GM19397 (cell line): Measurements from ENCODE around the gene RAMP1.
"Not testable (repeated sequence)": the region's sequence is repeated elsewhere in the genome, so short reads cannot be mapped to it uniquely, and the experiment has no call there.

Source experiments
- ATAC-seq: cut with Tn5 transposase; IDR thresholded peaks from one replicate; pipeline ENCODE4 v1.9.1; 2021; ENCODE audit warnings: mild to moderate bottlenecking, moderate library complexity; ENCODE audit not compliant: unreplicated experiment

RAMP1 gene

DNA sequence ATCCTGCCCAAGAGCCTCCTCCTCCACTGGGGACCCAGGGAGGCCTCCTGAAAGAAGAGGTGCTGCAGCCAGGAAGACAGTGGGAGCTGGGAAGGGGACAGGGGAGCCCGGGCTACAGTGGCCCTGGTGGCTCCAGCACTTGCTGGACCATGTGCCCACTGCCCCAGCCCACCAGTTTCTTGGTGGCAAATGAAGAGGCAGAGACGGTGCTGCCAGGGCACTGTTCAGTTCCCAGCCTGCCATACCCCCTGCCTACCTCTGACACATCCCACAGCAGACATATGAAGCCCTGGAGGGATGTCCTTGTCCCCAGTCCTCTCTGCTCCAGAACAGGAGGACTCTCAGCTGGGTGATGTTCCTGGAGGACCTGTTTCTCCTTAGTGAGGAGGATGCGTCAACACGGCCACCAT lies 3.7 kb downstream of the RAMP1 start:
- ATAC-seq = no peak

DNA sequence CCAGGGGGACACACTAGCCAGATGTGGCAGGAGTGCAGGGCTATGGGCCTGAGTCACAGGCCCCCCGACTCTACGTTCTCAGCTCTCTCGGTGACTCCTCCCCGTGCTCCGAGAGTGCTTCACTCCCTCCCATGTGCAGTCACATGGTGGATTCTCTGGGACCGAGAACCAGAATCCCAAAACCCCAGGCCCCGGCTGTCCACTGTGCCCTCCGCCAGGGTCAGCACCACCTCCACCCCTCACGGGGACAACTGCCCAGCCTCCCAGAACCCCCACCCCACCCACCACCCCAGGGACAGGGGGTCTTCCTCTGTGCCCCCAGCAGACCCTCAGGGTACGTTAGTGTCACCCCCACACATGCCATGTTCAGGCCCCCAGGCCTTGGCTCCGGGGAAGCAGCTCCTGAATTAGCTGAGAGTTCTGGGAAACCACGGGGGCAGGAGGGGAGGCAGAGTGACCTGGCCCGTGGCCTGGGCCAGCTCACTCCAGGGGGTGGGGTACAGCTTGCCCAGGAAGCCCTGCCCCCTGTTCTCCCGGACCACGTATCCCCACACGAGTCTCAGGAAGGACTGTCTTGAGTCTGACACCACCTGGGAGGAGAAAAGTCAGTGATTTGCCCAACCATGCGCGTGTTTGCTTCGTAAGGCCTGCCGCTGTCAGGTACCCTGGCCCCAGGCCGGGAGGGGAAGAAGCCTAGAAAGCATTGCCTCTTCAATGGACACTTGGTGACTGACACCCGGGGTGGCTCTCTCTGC lies 4.4 kb downstream of the RAMP1 start:
- ATAC-seq = no peak

DNA sequence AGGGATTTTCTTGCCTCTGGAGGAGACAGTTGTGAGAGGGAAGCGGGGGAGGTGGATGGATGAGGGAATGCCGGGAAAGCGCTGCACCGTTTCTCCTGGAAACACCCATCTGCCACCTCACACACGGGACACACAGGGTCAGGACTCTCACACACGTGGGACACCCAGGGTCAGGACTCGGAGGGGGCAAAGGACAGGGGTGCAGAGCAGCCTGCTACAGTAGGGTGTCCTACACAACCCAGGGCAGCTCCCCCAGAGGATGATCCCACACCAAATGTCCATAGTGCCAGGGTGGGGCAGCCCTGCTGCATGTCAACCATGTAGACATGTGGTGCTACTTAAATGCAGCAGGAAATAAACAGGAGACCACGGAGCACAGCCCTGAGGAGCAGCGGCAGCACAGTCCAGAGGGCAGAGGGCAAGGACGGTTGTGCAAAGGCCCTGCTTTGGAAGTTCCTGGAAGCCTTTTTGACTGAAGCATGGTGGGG lies 5.1 kb downstream of the RAMP1 start:
- no peak for ATAC-seq

DNA sequence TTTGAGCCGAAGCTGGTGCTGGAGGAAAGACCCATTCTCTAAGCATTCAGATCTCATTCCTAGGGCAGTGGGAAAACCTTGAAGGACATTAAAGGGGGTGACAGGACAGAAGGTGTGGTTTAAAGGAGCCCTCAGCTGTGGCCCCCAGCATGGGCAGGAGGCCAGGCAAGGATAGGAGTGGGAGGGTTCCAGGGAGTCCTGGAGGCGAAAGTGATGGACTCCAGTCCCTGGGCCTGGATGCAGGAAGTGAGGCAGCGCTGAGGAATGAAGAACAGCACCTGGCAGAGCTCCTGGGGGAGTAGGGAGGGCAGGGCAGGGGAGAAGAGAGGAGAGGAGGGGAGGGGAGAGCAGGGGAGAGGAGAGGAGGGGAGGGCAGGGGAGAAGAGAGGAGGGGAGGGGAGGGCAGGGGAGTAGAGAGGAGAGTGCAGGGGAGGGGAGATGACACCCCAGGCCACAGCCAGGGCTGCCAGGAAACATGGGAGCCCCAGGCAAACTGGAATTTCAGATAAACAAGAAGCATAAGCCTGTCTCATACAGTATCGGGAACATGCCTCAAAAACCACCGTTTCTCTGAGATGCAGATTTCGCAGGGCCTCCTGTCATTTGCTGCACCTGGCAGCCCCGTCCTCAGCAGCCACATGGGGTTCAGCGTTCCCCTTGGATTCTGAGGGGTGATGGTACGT lies 5.7 kb downstream of the RAMP1 start:
- ATAC-seq = no peak

DNA sequence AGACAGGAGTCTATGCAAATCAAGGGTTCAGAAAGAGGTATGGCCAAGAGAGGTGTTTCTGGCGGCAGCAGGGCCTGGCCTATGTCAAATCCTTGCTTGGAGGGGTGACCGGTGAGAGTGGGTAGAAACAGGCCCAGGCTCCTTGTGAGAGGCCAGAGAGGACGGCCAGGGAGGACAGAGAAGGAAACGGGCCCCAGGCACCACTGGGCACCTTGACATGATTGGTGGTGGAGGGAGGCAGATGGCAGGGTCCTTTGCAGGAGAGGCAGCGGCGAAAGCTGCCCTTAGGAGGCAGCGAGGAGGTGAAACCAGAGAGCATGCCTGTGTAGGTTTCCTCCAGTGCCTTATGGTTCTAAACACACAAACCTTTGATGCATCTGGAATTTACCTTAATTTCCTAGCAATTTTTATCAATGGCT lies 6.2 kb downstream of the RAMP1 start:
- no peak for ATAC-seq

DNA sequence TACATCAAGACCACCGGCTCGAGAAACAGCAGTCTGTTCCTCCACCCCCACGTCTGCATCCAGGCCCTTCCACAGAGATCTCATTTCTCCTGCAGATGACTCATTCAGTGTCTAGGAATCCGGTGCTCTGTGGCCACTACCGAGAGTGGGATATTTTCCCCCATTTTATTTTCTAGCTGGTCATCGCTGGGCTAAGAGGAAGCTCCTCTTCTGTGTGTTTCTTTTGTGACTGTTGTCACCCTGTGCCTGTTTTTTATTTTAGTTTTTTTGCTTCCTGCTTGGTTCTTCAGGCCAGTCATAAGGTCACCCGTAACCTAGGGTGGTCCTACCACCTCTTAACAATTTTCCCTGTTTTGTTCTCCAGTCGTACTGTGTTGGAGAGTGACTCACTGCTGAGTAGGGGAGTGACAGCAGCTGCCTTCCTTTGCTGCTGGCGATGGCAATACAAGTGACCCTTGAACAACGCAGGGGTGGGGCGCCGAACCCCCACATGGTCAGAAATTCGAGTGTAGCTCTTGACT lies 6.7 kb downstream of the RAMP1 start:
- ATAC-seq = no peak

DNA sequence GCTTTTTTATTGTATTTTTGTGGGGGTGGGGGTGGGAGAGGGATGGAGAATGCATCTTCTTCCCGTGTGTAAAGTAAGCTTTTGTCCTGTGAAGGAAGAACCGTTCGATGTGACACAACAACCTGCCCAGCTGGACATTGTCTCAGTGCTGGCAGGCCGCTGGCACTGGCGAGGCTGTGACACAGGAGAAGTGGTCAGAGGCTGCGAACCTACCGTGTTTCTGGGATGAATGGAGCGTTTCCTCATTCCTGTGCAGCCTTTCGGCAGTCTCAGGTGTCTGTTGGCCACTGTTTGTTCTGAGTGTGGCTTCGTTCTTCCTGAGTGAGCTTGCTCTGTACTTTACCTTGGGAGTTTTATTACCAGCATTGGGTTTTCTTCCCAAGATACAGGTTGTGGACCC lies 8.0 kb downstream of the RAMP1 start:
- no peak for ATAC-seq

DNA sequence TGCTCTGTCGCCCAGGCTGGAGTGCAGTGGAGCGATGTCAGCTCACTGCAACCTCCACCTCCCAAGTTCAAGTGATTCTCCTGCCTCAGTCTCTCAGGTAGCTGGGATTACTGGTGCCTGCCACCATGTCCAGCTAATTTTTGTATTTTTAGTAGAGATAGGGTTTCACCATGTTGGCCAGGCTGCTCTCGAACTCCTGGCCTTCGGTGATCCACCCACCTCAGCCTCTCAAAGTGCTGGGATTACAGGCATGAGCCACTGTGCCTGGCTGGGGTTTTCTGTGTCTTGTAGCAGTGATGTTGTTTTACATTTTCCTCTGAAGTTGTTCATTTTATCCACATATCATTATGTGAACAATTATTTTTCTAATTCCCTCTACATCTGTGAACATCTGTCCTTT lies 8.7 kb downstream of the RAMP1 start:
- ATAC-seq = not testable (repeated sequence)

DNA sequence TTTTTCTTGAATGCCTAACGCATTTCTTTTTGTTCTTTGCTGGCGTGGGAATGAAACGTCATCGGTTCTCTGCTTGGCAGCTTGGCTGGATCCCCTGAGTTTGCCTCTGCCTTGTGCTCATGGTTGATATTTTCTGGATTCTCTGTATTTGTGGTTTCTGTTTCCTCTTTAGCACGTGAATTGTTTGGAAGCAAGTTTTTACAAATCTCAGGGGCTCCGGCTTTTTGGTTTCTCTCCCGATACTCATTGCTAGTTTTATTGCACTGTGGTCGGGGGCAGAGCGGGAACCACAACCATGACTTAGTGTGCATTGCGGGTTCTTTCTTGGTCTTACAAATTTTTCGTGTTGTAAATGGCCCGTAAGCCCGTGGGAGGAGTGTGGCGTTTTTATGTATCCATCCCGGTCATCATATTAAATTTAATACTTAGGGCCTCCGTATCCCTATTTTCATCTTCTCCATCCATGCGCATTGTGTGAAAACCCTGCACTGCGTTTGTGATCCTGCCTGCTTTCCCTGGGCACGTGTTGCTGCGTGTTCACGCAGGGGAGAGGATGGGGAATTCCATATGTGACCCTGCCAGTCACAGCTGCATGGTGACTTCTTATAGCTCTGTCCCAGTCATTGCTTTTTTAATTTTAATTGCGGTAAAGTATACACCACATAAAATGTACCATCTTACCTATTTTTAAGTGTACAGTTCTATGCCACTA lies 9.4 kb downstream of the RAMP1 start:
- ATAC-seq = no peak

DNA sequence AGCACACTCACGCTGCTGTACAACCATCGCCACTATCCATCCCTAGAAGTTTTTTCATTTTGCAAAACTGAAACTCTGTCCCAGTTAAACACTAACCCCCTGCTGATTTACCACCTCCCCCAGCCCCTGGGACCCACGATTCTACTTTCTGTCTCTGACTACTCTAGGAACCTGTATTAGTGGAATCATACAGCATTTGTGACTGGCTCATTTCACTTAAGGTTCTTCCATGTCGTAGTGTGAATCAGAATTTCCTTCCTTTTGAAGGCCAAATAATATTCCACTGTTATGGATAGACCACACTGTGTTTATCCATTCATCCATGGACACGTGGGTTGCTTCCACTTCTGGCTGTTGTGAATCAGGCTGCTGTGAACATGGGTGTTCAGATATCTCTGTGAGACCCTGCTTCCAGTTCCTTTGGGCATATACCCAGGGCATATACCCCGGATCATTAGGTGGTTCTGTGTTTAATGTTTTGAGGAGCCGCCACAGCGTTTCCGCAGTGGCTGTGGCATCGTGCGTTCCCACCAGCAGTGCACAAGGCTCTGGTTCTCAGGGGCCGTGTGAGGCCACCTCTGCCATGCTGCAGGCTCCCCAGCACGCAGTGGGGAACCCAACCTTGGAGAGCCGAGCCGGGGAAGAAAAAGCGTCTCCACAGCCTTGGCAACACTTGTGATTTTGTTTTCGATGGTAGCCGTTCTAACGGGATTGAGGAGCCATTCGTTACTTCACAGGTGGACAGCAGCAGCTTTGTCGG lies 10.1 kb downstream of the RAMP1 start:
- no peak for ATAC-seq

DNA sequence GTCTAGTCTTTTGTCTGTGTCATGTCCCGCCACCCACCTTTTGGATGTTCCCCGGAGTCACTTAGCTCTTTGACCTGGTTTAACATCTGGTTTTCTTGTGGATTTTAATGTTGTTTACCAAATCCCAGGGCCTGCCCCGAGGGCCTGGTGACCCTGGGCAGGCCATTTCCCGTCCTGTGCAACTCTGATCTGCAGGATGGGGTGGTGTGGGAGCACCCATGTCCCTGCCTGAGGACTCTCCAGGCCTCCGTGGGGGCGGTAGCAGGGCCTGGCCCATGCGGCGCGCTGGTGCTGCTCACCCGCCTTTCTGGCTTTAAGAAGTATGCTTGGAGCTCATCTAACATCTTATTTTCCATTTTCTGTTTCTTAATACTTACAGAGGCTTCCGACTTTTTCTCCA lies 10.7 kb downstream of the RAMP1 start:
- no peak for ATAC-seq

DNA sequence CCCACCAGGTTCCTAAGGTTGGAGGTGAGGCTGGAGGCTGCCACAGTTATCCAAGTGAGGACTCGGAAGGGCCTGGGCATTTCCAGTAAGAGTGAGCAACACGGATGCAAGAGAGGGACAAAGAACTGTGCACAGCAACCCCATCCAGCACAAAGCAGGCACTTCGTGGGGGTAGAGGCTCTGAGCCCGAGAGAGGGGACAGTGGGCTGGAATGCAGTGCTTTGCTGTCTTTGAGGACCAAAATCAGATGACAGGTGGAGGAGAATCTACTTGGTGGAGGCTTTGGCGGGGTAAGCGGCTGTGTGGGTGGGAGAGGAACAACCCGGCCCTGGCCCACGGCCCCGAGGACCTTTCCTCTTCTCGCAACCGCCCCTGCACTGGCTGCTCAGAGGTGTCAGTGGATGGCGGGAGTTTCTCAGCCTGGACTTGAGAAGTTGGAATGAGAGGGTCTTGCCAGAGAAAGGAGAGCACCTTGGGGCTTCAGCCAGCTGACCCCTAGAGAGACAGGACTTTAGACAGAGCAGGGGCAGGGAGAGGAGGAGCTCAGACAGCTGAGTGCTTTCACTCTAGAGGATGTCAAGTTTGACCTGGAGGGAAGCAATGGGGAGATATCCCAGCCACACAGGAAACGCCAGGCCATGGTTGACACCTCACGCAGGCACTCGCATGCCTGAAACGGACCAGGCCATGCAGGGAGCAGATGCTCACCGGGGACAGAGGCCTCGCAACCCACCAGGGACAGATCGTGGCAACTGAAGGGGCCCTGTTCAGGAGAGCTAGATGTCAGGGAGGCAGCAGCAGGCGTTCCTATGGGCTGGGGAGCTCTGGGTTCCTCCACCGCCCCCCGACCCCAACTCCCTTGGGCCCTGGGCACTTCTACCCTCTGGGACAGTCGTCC lies 11.6 kb downstream of the RAMP1 start:
- no peak for ATAC-seq

DNA sequence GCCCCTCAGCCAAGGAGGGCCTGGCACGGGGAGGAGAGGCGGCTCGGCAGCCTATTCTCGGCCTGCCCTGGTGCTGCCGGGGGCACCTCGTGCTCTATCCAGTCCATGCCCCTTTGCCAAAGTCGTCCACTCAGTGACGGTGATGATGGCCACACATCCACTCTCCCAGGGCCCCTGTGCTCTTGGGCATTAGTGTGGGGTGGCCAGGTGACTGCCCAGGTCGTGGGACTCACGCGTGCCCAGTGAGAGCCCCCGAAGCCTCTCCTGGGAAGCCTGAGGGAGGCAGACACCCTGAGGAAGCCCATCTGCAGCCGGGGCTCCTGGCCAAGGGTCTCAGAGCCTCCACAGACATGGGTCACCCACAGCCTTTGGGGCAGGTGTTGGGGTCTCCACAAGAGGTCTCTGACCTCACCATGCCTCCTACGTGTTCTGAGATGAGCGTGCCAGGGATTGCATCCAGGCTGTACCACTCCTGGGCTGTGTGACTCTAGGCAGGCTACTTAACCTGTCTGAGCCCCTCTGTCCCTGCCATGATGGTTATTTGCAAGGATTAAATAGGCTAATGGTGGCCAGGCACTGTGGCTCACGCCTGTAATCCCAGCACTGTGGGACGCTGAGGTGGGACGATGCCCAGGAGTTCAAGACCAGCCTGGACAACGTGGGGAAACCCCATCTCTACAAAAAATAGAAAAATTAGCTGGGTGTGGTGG lies 12.9 kb downstream of the RAMP1 start:
- no peak for ATAC-seq

DNA sequence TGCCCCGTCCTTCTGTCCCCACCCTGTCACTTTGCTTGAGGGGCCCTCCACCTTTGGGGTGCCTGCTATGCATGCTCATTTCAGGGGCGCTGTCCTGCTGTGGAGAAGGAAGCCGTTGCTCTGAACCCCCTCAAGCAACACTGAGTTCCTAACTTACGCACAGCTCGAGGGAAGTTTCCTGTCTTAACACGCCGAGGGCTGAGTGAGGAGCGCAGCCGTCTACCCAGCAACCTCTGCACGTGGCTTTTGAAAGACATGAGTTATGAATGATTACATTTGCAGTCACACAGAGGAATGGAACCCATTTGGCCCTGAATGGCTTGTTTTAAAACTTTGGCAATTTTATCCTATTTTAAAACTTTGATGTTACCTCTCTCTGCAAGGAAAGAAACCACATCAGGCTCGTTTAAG lies 14.0 kb downstream of the RAMP1 start:
- ATAC-seq = no peak

DNA sequence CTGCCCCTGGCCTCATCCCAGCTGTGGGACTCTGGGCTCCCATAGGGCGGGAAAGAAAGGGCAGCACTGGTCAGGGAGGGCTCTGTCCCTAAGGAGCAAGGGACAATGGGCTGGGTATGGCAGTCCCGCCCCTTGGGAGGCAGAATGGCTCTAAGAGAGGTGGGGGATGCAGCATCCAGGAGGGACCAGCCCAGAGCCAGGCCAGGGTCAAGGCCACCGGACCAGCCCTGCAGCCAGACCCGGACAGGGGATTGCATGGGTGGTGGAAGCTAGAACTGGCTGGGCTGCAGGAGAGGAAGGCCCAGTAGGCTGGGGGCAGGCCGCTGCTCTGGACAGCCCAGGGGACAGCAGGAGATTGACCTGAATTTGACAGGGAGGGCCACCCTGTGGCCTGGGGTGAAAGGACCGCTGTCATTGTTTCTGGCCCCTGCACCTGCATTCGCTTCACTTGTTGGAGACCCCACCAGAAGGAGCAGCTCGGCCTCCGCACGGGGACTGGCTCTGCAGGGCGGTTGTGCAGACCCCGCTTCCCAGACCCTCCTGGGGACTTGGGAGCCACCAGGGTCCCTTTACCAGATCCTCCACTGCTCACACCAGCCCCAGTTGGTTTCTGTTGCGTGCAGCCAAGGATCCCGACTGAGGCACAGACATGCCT lies 14.6 kb downstream of the RAMP1 start:
- ATAC-seq = no peak

DNA sequence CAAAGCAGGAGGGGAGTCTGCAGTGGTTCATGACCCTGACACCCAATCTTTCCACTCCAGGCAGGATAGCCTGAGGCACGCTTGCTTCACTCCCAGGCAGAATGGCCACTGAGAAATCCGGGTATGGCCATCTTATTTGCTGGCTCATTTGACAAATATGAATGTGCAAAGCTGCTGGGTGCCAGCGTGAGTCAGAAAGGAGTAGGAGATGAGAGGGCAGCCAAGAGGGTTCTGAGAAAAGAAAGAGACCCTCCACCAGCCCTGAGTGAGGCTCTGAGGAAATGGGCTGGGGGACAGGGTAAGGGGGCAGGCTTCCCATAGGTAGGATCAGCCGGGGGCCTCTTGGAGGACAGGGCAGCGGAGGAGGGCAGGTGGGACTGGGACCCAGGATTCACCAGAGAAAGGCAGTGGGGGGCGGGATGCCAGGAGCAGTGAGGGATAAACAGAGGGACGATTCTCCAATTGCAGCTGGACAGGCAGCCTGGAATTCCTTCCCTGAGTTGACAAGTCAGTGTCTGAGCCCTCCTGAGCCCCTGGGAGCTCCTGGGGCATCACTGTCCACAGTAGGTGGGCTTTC lies 15.2 kb downstream of the RAMP1 start:
- no peak for ATAC-seq

DNA sequence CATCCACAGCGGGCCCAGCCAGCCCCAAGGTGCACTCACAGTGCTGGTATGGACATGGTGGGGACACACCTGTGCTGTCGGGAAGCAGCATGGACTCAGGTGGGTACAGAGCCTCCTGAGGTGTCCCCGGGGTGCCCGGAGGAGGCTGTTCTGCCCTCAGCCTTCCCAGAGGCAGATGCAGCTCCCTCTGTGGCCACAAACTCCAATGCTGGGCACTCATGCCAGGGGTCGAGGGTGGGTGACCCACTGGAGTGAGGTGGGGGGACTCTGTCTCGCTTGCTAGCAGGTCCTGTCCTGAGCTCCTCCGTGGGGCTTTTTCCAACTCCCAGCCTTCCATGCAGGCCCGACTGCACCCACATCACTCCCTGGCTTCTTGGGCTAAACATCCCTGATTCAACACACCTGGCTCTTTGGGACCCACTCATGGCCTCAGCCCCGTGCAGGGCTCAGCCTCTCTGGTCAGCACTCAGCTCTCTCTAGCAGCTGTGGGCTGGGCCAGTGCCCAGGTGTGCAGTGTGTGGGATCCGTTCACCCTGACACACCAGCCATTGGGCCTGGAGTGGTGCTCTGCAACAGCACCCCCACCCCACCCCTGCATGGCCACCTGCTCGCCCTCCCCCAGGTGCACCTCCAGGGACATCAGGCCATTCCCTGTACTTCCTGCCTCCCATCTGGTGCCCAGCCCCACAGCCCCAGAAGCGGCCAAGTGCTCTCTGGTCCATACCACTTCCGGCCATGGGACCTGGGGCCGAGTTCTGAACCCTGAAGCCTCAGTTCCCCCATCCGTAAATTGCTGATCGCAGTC lies 16.0 kb downstream of the RAMP1 start:
- no peak for ATAC-seq
